Activated CD8-positive, alpha-beta T cell treated with anti-CD3 and anti-CD28 coated beads for 36 hours (primary cell): Measurements from ENCODE around the gene IL17REL. TPM values are rescaled to one million over a fixed set of nuclear protein-coding genes. Genes with fewer than 3 reads are reported as not detected.

Source experiments
- ATAC-seq: fragments of 200-7000 bp; cut with Tn5 transposase; one replicate; pipeline ENCODE4 v1.10.0; 2021; ENCODE audit warnings: mild to moderate bottlenecking, moderate library complexity
- CTCF ChIA-PET: fragments of 350-600 bp; sonication (Branson Sonifier 250); formaldehyde crosslinking; loops from one replicate; lab custom pipeline; 2021; ENCODE audit warnings: antibody characterized with exemption; lab: Charles Lee
- POLR2A ChIA-PET: fragments of 350-600 bp; sonication (Branson Sonifier 250); formaldehyde crosslinking; loops from one replicate; lab custom pipeline; 2021; ENCODE audit warnings: antibody characterized with exemption; lab: Charles Lee
- DNase-seq: peaks from one replicate; pipeline ENCODE4 v3.0.0-alpha.2; 2020
- H3K27ac Mint-ChIP-seq: one replicate; pipeline ENCODE4 v1.8.0; 2021; ENCODE audit warnings: mild to moderate bottlenecking, mixed read lengths
- H3K27me3 Mint-ChIP-seq: one replicate; pipeline ENCODE4 v1.8.0; 2021; ENCODE audit warnings: mixed read lengths
- H3K36me3 Mint-ChIP-seq: one replicate; pipeline ENCODE4 v1.8.0; 2021; ENCODE audit warnings: low read depth, mixed read lengths
- H3K4me1 Mint-ChIP-seq: one replicate; pipeline ENCODE4 v1.8.0; 2021; ENCODE audit warnings: low read depth, mixed read lengths
- H3K4me3 Mint-ChIP-seq: one replicate; pipeline ENCODE4 v1.8.0; 2021; ENCODE audit warnings: mild to moderate bottlenecking, moderate library complexity, mixed read lengths
- H3K9me3 Mint-ChIP-seq: one replicate; pipeline ENCODE4 v1.8.0; 2021; ENCODE audit warnings: mixed read lengths
- CTCF ChIP-seq: fragments of 200-600 bp; IDR thresholded peaks from one replicate; pipeline ENCODE4 v1.8.0; 2022; ENCODE audit warnings: antibody characterized with exemption, mild to moderate bottlenecking
- intact Hi-C: fragments of 100-400 bp; cut with micrococcal nuclease; formaldehyde crosslinking; loops from one replicate; pipeline ENCODE4 v1.10.0; 2022
- total RNA-seq, 2 experiments: library from RNA; stranded (reverse); gene quantifications; one replicate each; pipeline ENCODE4 v1.2.3, GENCODE V29; 2021

Gene IL17REL
- total RNA-seq, 2 experiments from 2014 or later: 0.14 TPM; not detected in 1

DNA sequence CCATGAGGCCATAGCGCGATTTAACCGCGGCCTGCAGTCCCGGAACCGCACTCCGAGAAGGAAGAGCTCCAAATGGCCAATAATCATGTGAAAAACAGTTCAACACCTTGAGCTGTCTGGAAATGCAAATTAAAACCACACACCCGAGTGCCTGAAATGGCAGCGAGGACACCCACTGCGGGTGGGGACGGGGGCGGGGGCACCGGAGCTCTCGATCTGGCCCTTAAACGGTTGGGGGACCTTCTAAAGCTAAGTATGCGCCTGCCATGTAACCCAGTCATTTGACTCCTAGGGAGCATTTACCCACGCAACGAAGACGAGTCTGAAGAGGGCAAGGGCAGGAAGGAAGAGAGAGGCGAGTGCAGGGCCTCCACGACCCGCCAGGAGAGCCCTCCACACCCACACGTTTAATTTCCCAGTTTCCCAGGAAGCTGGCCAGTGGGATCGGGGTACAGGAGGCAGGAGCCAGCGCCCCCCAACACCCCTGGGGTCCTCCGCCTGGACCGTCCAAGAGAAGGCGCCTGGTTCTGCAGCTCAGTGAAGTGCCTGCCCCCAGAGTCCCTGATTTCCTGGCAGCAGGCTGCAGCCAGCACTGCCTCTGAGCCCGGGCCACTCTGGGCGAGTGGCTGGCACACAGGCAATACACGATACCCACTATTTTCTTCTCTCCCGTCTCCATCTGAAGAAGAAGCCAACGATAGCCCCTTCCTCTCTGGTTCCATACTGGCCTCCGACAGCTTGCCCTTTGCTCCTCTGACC is 43.8 kb upstream of the IL17REL start:
- CTCF ChIA-PET: interaction anchor here (0.8 to 1.0 kb wide), 2 partner anchors 11 to 93 kb away, joined by 3 read pairs; no protein-coding TSS in a partner anchor
- H3K4me1 Mint-ChIP-seq: no peaks in the 10 kb centered on the region
- H3K4me3 Mint-ChIP-seq: no peak overlapping the region
- intact Hi-C loops: no loop called here
- H3K36me3 Mint-ChIP-seq: no peaks in the 10 kb centered on the region
- TF ChIP-seq CTCF: no peak
- peaks cover 26% of the 10 kb centered on the region for H3K27me3 Mint-ChIP-seq
- no peak overlapping the region for H3K27ac Mint-ChIP-seq
- H3K9me3 Mint-ChIP-seq: peaks cover 1% of the 10 kb centered on the region
- no peak for DNase-seq
- ATAC-seq: no peak
- POLR2A ChIA-PET: interaction anchor here (0.6 to 0.8 kb wide), 2 partner anchors 12 to 41 kb away, joined by 3 read pairs; no protein-coding TSS in a partner anchor

DNA sequence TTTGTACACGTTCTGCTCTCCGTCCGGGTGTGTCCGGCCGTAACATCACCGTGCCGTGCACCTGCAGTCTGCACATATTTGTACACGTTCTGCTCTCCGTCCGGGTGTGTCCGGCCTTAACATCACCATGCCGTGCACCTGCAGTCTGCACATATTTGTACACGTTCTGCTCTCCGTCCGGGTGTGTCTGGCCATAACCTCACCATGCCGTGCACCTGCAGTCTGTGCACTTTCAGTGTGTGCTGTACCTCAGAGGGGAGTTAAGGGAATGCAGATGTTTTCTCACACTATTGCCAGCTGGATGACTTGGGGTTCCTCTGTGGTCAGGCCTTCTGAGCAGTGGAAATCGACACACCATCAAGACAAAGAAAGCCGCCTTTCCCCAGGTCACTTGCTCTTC is 41.3 kb upstream of the IL17REL start:
- no peaks in the 10 kb centered on the region for H3K4me1 Mint-ChIP-seq
- ChIA-PET CTCF (interaction anchor here (0.6 kb wide), 1 partner anchor 34 kb away, joined by 3 read pairs; no protein-coding TSS in a partner anchor), POLR2A (no interaction called here)
- intact Hi-C loops: no loop called here
- TF ChIP-seq CTCF: no peak
- H3K27ac Mint-ChIP-seq: no peak overlapping the region
- H3K4me3 Mint-ChIP-seq: no peak overlapping the region
- peaks cover 1% of the 10 kb centered on the region for H3K9me3 Mint-ChIP-seq
- peaks cover 16% of the 10 kb centered on the region for H3K27me3 Mint-ChIP-seq
- ATAC-seq (no peak), DNase-seq (no peak)
- no peaks in the 10 kb centered on the region for H3K36me3 Mint-ChIP-seq

DNA sequence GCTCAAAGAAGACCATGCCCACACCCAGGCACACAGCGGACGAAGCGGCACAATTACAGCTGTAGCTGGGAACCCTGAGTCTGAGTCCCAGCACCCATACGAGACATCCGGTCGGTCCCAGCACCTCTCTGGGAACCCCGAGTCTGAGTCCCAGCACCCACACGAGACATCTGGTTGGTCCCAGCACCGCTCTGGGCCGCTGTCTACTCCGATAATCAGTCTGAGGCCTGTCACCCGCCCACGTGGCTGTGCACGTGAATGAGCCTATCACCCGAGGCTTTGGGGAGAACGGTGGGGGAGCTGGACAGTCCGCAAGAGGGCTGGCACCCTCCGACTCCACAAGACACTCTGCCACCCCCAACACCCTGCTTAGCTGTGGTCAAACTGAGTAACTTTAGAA is 39.4 kb upstream of the IL17REL start:
- H3K36me3 Mint-ChIP-seq: no peaks in the 10 kb centered on the region
- H3K9me3 Mint-ChIP-seq: peaks cover 1% of the 10 kb centered on the region
- CTCF ChIA-PET: no interaction called here
- H3K4me1 Mint-ChIP-seq: no peaks in the 10 kb centered on the region
- no peak for ATAC-seq
- no peak for TF ChIP-seq CTCF
- no peak overlapping the region for H3K27ac Mint-ChIP-seq
- no peak overlapping the region for H3K4me3 Mint-ChIP-seq
- H3K27me3 Mint-ChIP-seq: peaks cover 11% of the 10 kb centered on the region
- POLR2A ChIA-PET: no interaction called here
- DNase-seq: no peak
- intact Hi-C loops: no loop called here

GRCh38 chr22:50049299-50050195 is 37.0 kb upstream of the IL17REL start:
- ChIA-PET POLR2A (interaction anchor here (1.0 kb wide), 1 partner anchor 10 kb away, joined by 3 read pairs; no protein-coding TSS in a partner anchor), CTCF (no interaction called here)
- H3K4me3 Mint-ChIP-seq: no peak overlapping the region
- H3K9me3 Mint-ChIP-seq: peaks cover 1% of the 10 kb centered on the region
- H3K27me3 Mint-ChIP-seq: peaks cover 7% of the 10 kb centered on the region
- DNase-seq (no peak), ATAC-seq (no peak)
- intact Hi-C loops: no loop called here
- no peaks in the 10 kb centered on the region for H3K36me3 Mint-ChIP-seq
- TF ChIP-seq CTCF: no peak
- peaks cover 4% of the 10 kb centered on the region for H3K4me1 Mint-ChIP-seq
- H3K27ac Mint-ChIP-seq: no peak overlapping the region
